A549 (cell line): Measurements from ENCODE around the gene EDIL3.

Source experiments
- CTCF ChIP-seq: fragments of >200 bp; sonication (Bioruptor Twin); formaldehyde crosslinking; IDR thresholded peaks from 3 replicates; pipeline ENCODE4 v1.5.1; 2016
- MAX ChIP-seq: IDR thresholded peaks from 2 replicates; pipeline ENCODE4 v1.6.1; 2012
- POLR2A ChIP-seq: IDR thresholded peaks from 2 replicates; pipeline ENCODE4 v1.6.1; 2012; ENCODE audit warnings: mild to moderate bottlenecking, low read length

GRCh38 chr5:84265739-84266550 lies 118.7 kb downstream of the EDIL3 start:
- TF ChIP-seq CTCF (no peak), MAX (no peak), POLR2A (no peak)
